ENCODE data around the gene GOSR1.
"Not testable (repeated sequence)": the region's sequence is repeated elsewhere in the genome, so short reads cannot be mapped to it uniquely, and the experiment has no call there.

GOSR1 gene

GRCh38 chr17:30477083-30477773 is at the start of gene GOSR1:
TSS of gene GOSR1 (plus strand) at chr17:30477408. CDS start at chr17:30477434, 26 bp downstream.
- DNase-seq: peak; percentile 85 to 98

GRCh38 chr17:30427611-30428010 is 49.6 kb upstream of the GOSR1 start:
- DNase-seq: no peak

GRCh38 chr17:30429155-30429554 is 48.1 kb upstream of the GOSR1 start:
- no peak for DNase-seq

GRCh38 chr17:30433514-30433913 is 43.7 kb upstream of the GOSR1 start:
- no peak for DNase-seq

GRCh38 chr17:30436729-30437128 is 40.5 kb upstream of the GOSR1 start:
- no peak for DNase-seq

GRCh38 chr17:30443721-30444120 is 33.5 kb upstream of the GOSR1 start:
- DNase-seq: no peak

- not testable (repeated sequence) for DNase-seq
Measured at GRCh38 chr17:30446640-30447039, 30.6 kb upstream of the GOSR1 start.

GRCh38 chr17:30449480-30449879 is 27.7 kb upstream of the GOSR1 start:
- DNase-seq: no peak

GRCh38 chr17:30450125-30451027 is 26.8 kb upstream of the GOSR1 start:
- no peak for DNase-seq

GRCh38 chr17:30454635-30455034 is 22.6 kb upstream of the GOSR1 start:
- no peak for DNase-seq

- no peak for DNase-seq
Measured at GRCh38 chr17:30458371-30458770, 18.8 kb upstream of the GOSR1 start.

- not testable (repeated sequence) for DNase-seq
Measured at GRCh38 chr17:30458797-30459413, 18.3 kb upstream of the GOSR1 start.

- no peak for DNase-seq
Measured at GRCh38 chr17:30468465-30468864, 8.7 kb upstream of the GOSR1 start.

- DNase-seq: no peak
Measured at GRCh38 chr17:30472238-30472890, 4.8 kb upstream of the GOSR1 start.

GRCh38 chr17:30475206-30475605 is 2.0 kb upstream of the GOSR1 start:
- no peak for DNase-seq

- DNase-seq: peak; percentile 5 to 49
Measured at GRCh38 chr17:30476726-30477082, 504 bp upstream of the GOSR1 start.

- no peak for DNase-seq
Measured at GRCh38 chr17:30477774-30478115, 537 bp downstream of the GOSR1 start.

- DNase-seq: no peak
Measured at GRCh38 chr17:30482555-30482954, 5.3 kb downstream of the GOSR1 start.

GRCh38 chr17:30483159-30483558 is 6.0 kb downstream of the GOSR1 start:
- DNase-seq: no peak

- DNase-seq: no peak
Measured at GRCh38 chr17:30493780-30494179, 16.6 kb downstream of the GOSR1 start.

- DNase-seq: no peak
Measured at GRCh38 chr17:30495586-30495985, 18.4 kb downstream of the GOSR1 start.

GRCh38 chr17:30503558-30503957 is 26.4 kb downstream of the GOSR1 start:
- no peak for DNase-seq

- no peak for DNase-seq
Measured at GRCh38 chr17:30505868-30506417, 28.7 kb downstream of the GOSR1 start.

Data from NCI-H526 (cell line).